ENCODE data around the gene FHAD1.
A peak's percentile ranks its signal among the peaks of the same experiment; 100 is the strongest.

The FHAD1 gene

GRCh38 chr1:15326691-15327588 lies 79.9 kb downstream of the FHAD1 start:
- DNase-seq (ENCODE audit: low read depth in 2 of 2) = peak; percentile 92

- peak in 1 of 2 experiments; percentile 57 for DNase-seq (ENCODE audit: low read depth in 2 of 2)
These were observed 81.5 kb downstream of the FHAD1 start for GRCh38 chr1:15328351-15329103.

GRCh38 chr1:15329104-15329820 lies 82.2 kb downstream of the FHAD1 start:
- no peak for DNase-seq (ENCODE audit: low read depth in 2 of 2)

GRCh38 chr1:15330028-15330427 lies 83.0 kb downstream of the FHAD1 start:
- DNase-seq (ENCODE audit: low read depth in 2 of 2) = no peak

GRCh38 chr1:15331180-15331579 lies 84.2 kb downstream of the FHAD1 start:
- DNase-seq (ENCODE audit: low read depth in 2 of 2) = no peak

GRCh38 chr1:15331734-15332133 lies 84.7 kb downstream of the FHAD1 start:
- no peak for DNase-seq (ENCODE audit: low read depth in 2 of 2)

GRCh38 chr1:15332525-15332924 lies 85.5 kb downstream of the FHAD1 start:
- DNase-seq (ENCODE audit: low read depth in 2 of 2) = no peak

GRCh38 chr1:15332952-15333715 lies 86.1 kb downstream of the FHAD1 start:
- no peak for DNase-seq (ENCODE audit: low read depth in 2 of 2)

- no peak for DNase-seq (ENCODE audit: low read depth in 2 of 2)
These were observed 88.0 kb downstream of the FHAD1 start for GRCh38 chr1:15334995-15335394.

- DNase-seq (ENCODE audit: low read depth in 2 of 2) = no peak
These were observed 89.8 kb downstream of the FHAD1 start for GRCh38 chr1:15336866-15337265.

- no peak for DNase-seq (ENCODE audit: low read depth in 2 of 2)
These were observed 90.8 kb downstream of the FHAD1 start for GRCh38 chr1:15337656-15338402.

GRCh38 chr1:15339570-15339969 lies 92.5 kb downstream of the FHAD1 start:
- DNase-seq (ENCODE audit: low read depth in 2 of 2) = no peak

GRCh38 chr1:15341228-15341627 lies 94.2 kb downstream of the FHAD1 start:
- DNase-seq (ENCODE audit: low read depth in 2 of 2) = no peak

- DNase-seq (ENCODE audit: low read depth in 2 of 2) = no peak
These were observed 94.8 kb downstream of the FHAD1 start for GRCh38 chr1:15341634-15342407.

GRCh38 chr1:15342408-15342967 lies 95.5 kb downstream of the FHAD1 start:
- DNase-seq (ENCODE audit: low read depth in 2 of 2) = no peak

- no peak for DNase-seq (ENCODE audit: low read depth in 2 of 2)
These were observed 96.1 kb downstream of the FHAD1 start for GRCh38 chr1:15343099-15343498.

- DNase-seq (ENCODE audit: low read depth in 2 of 2) = no peak
These were observed 96.7 kb downstream of the FHAD1 start for GRCh38 chr1:15343729-15344128.

GRCh38 chr1:15344380-15344779 lies 97.4 kb downstream of the FHAD1 start:
- DNase-seq (ENCODE audit: low read depth in 2 of 2) = no peak

GRCh38 chr1:15344800-15345704 lies 98.0 kb downstream of the FHAD1 start:
- no peak for DNase-seq (ENCODE audit: low read depth in 2 of 2)
